HG03575 (cell line): Measurements from ENCODE around the gene ATG13.

ENCODE experiments used
- ATAC-seq: cut with Tn5 transposase; IDR thresholded peaks from one replicate; pipeline ENCODE4 v1.9.1; 2021; ENCODE audit not compliant: unreplicated experiment, insufficient number of reproducible peaks, low FRiP score; ENCODE audit errors: extremely low read depth

ATG13 gene

DNA sequence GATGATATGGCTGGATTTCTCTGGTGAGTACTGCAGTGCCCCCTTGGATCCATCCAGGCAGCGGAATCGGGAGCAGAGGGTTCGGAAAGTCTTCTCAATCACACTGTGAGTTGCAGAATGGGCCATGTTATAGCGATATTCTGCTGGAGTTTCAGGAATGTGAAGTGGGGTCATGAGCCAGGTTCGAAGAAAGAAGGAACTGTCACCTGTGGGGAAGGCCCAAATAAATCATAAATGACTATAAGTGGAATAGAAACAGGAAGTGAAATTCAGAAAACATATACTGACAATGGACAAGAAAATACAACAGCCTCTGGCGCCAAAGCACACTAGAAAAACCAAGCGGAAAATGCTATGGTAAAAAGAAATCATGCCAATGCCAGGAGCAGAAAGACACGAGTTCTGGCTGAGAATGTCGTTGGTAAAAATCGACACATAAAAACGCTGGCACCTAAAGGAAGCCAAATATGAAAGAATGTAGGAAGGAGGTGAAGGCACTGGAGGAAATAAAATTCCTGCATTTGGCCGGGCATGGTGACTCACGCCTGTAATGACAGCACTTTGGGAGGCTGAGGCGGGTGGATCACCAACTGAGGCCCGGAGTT is 13.5 kb upstream of the ATG13 start:
- no peak for ATAC-seq

GRCh38 chr11:46604796-46605195 is 12.6 kb upstream of the ATG13 start:
- no peak for ATAC-seq

- ATAC-seq: no peak
Observed at GRCh38 chr11:46607516-46607915, 9.8 kb upstream of the ATG13 start.

DNA sequence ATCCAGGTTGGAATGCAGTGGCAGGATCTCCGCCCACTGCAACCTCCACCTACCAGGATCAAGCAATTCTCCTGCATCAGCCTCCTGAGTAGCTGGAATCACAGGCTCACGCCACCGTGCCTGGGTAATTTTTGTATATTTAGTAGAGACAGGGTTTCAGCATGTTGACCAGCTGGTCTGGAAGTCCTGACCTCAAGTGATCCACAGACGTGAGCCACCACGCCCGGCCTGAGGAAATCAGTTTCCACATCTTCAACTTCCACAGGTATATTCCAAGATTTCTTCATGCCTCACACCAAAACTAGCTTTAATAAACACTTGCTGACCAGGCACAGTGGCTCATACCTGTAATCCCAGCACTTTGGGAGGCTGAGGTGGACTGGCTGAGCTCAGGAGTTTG is 8.0 kb upstream of the ATG13 start:
- no peak for ATAC-seq

GRCh38 chr11:46611526-46612304 is 5.6 kb upstream of the ATG13 start:
- ATAC-seq: no peak

- ATAC-seq: no peak
Observed at GRCh38 chr11:46612326-46612725, 5.0 kb upstream of the ATG13 start.

- no peak for ATAC-seq
Observed at GRCh38 chr11:46615756-46616155, 1.6 kb upstream of the ATG13 start.

GRCh38 chr11:46616551-46617133 is 711 bp upstream of the ATG13 start:
- no peak for ATAC-seq

GRCh38 chr11:46617972-46618314 is 590 bp downstream of the ATG13 start:
- ATAC-seq: no peak

DNA sequence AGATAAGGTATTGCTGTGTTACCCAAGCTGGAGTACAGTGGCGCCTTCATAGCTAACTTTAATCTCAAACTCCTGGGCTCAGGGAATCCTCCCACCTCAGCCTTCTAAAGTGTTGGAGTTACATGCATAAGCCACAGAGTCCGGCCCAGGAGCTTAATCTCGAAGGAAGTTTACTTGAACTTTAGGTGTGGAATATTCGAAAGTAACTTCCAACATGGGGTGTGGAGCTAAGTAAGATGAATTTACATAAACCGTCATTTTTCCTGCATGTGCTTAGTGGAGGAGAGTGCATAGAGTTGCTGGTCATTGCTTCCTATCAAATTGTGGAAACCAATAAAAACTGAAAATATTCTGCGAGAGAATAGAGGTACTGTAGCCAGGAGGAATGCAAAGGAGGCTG is 1.5 kb downstream of the ATG13 start:
- ATAC-seq: no peak

GRCh38 chr11:46625406-46625805 is 8.1 kb downstream of the ATG13 start:
- ATAC-seq: no peak

DNA sequence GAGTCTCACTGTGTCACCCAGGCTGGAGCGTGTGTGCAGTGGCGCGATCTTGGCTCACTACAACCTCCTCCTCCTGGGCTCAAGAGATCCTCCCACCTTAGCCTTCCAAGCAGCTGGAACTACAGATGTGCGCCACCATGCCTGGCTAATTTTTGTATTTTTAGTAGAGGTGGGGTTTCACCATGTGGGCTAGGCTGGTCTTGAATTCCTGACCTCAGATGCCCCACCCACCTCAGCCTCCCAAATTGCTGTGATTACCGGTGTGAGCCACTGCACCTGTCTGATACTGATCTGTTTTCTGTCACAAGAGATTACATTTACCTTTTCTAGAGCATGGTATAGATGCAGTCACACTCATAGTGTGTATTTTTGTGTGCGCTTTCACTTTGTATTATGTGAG is 11.6 kb downstream of the ATG13 start:
- ATAC-seq: no peak

GRCh38 chr11:46630237-46630636 is 12.9 kb downstream of the ATG13 start:
- no peak for ATAC-seq

DNA sequence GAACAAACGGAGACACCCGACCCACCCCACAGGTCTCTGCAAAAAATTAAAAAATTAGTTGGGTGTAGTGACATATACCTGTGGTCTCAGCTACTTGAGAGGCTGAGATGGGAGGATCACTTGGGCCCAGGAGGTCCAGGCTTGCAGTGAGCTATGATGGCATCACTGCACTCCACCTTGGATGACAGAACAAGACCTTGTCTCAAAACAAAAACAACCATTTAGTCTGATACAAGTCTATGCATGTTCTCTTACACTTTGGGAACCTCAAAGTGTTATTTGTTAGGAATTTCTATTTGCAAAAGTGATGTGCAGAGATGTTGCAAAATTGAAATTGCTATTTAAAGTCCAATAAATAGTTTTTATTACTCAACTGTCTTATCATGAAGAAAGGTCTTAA is 14.3 kb downstream of the ATG13 start:
- ATAC-seq: no peak

- ATAC-seq: no peak
Observed at GRCh38 chr11:46632502-46632901, 15.1 kb downstream of the ATG13 start.

DNA sequence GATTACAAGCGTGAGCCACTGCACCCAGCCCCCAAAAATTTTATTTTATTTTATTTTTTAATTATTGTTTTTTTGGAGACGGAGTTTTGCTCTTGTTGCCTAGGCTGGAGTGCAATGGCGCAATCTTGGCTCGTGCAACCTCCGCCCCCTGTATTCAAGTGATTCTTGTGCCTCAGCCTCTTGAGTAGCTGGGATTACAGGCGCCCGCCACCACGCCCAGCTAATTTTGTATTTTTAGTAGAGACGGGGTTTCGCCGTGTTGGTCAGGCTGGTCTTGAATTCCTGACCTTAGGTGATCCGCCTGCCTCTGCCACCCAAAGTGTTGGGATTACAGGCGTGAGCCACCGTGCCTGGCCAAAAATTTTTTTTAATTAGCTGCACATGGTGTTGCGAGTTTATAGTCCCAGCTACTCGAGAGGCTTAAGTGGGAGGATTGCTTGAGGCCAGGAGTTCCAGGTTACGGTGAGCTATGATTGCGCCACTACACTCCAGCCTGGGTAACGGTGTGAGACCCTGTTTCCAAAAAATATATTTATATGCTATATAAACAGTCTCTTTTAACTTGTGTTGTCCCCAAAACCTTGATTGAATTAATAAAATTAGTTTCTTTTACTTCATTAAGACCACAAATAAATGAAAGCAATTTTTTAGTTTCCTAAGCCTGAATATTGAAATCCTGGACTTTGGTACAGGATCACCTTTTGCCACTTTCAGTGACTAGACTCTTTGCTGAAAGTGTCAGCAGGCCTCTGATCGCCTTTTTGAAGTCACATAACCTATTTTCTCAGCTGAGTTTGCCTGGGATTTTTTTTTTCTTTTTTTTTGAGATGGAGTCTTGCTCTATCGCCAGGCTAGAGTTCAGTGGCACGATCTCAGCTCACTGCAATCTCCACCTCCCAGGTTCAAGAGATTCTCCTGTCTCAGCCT is 16.2 kb downstream of the ATG13 start:
- no peak for ATAC-seq

GRCh38 chr11:46635557-46636139 is 18.3 kb downstream of the ATG13 start:
- no peak for ATAC-seq

- ATAC-seq: no peak
Observed at GRCh38 chr11:46637546-46637945, 20.2 kb downstream of the ATG13 start.

GRCh38 chr11:46639197-46639839 is 22.0 kb downstream of the ATG13 start:
- ATAC-seq: no peak
